HCT116 (cell line): ENCODE data around the gene RNF141. TPM values are rescaled to one million over a fixed set of nuclear protein-coding genes. Genes with fewer than 3 reads are reported as not detected.

Experiments used
- ATAC-seq: fragments of 200-7000 bp; cut with Tn5 transposase; 2 replicates; pipeline ENCODE4 v1.9.1; 2020; ENCODE audit warnings: mild to moderate bottlenecking, moderate library complexity
- BruUV-seq: library from RNA; stranded (reverse); fragments of 400-500 nt; replicated peaks from 2 replicates; lab custom pipeline; 2021; lab: Mats Ljungman, UMichigan
- CTCF ChIA-PET: fragments of 300-600 bp; sonication (Branson Sonifier 250); formaldehyde crosslinking; loops from one replicate; lab custom pipeline; 2021; ENCODE audit warnings: antibody characterized with exemption; lab: Charles Lee
- POLR2A ChIA-PET: fragments of 300-600, 350-600 bp; sonication (Branson Sonifier 250); formaldehyde crosslinking; loops from one replicate; lab custom pipeline; 2021; ENCODE audit warnings: antibody characterized with exemption; lab: Charles Lee
- RAD21 ChIA-PET, 2 experiments: fragments of 300-600 bp; sonication (Branson Sonifier 250); formaldehyde crosslinking; loops; one replicate each; lab custom pipeline; 2023; ENCODE audit warnings: low total read pairs in 2 of 2; ENCODE audit not compliant: uncharacterized antibody in 2 of 2, unreplicated experiment in 2 of 2, low non-redundant PET in 1 of 2; lab: Charles Lee
- DNase-seq: peaks from one replicate; pipeline ENCODE4 v3.0.0-alpha.2; 2010; ENCODE audit warnings: low read depth, low spot score
- H2AFZ ChIP-seq: fragments of 200-600 bp; shearing (Covaris generic), sonication (generic); 2 replicates; pipeline ENCODE4 v1.6.1; 2017; ENCODE audit warnings: low read depth, mixed run types, mixed read lengths, antibody characterized with exemption, low read length; ENCODE audit not compliant: poor library complexity, severe bottlenecking
- H3K27ac ChIP-seq: 2 replicates; pipeline ENCODE4 v1.5.1; 2012; ENCODE audit warnings: low read depth, low read length
- H3K27me3 ChIP-seq: fragments of 200-600 bp; sonication (generic); 2 replicates; pipeline ENCODE4 v1.6.1; 2016; ENCODE audit warnings: mixed run types, low read length, mixed read lengths; ENCODE audit not compliant: insufficient read depth
- H3K36me3 ChIP-seq, 2 experiments: fragments of 200-500 bp in 1 of 2; fragments of 200-600 bp in 1 of 2; sonication (Bioruptor generic) in 1 of 2; sonication (generic) in 1 of 2; 2 replicates each; pipeline versions ENCODE4 v1.5.1 to v1.6.1; 2014 to 2016; ENCODE audit warnings: low read length in 2 of 2, inconsistent platforms in 1 of 2, mixed read lengths in 1 of 2, mixed run types in 1 of 2; ENCODE audit not compliant: insufficient read depth in 2 of 2, control insufficient read depth in 1 of 2
- H3K4me1 ChIP-seq, 2 experiments: fragments of 200-600 bp in 1 of 2; sonication (generic) in 1 of 2; 2 replicates each; pipeline versions ENCODE4 v1.5.1 to v1.6.1; 2012 to 2017; ENCODE audit warnings: low read length in 2 of 2, inconsistent platforms in 1 of 2, mild to moderate bottlenecking in 1 of 2, mixed read lengths in 1 of 2, mixed run types in 1 of 2, moderate library complexity in 1 of 2; ENCODE audit not compliant: insufficient read depth in 2 of 2, control insufficient read depth in 1 of 2
- H3K4me2 ChIP-seq: fragments of 200-600 bp; sonication (generic); 2 replicates; pipeline ENCODE4 v1.6.1; 2017; ENCODE audit warnings: mixed run types, low read length, mixed read lengths
- H3K4me3 ChIP-seq, 2 experiments: fragments of 200-600 bp in 1 of 2; sonication (generic) in 1 of 2; replicated peaks in 1 of 2; 2 replicates each; pipeline ENCODE4 v1.5.1; 2011 to 2016; ENCODE audit warnings: low read length in 2 of 2, control low read depth in 1 of 2, low read depth in 1 of 2, mild to moderate bottlenecking in 1 of 2, mixed read lengths in 1 of 2, mixed run types in 1 of 2
- H3K79me2 ChIP-seq: fragments of 200-600 bp; sonication (generic); 2 replicates; pipeline ENCODE4 v1.6.1; 2017; ENCODE audit warnings: mild to moderate bottlenecking, mixed run types, low read length, moderate library complexity, mixed read lengths; ENCODE audit not compliant: insufficient read depth
- H3K9ac ChIP-seq: fragments of 200-600 bp; sonication (generic); 2 replicates; pipeline ENCODE4 v1.6.1; 2016; ENCODE audit warnings: low read length, mixed read lengths
- H3K9me2 ChIP-seq: fragments of 200-600 bp; sonication (generic), shearing (Covaris generic); 2 replicates; pipeline ENCODE4 v1.6.1; 2017; ENCODE audit warnings: mixed run types, mild to moderate bottlenecking, moderate library complexity; ENCODE audit not compliant: insufficient read depth
- H3K9me3 ChIP-seq, 2 experiments: fragments of 200-500 bp in 1 of 2; fragments of 200-600 bp in 1 of 2; sonication (Bioruptor generic) in 1 of 2; sonication (generic) in 1 of 2; 2 replicates each; pipeline ENCODE4 v1.6.1; 2014 to 2017; ENCODE audit warnings: low read length in 2 of 2, mixed read lengths in 2 of 2, inconsistent platforms in 1 of 2, low read depth in 1 of 2, mild to moderate bottlenecking in 1 of 2, mixed run types in 1 of 2, moderate library complexity in 1 of 2; ENCODE audit not compliant: control insufficient read depth in 1 of 2, insufficient read depth in 1 of 2
- H4K20me1 ChIP-seq: fragments of 200-600 bp; sonication (generic), shearing (Covaris generic); 2 replicates; pipeline ENCODE4 v1.6.1; 2017; ENCODE audit warnings: mixed run types, mild to moderate bottlenecking, moderate library complexity; ENCODE audit not compliant: insufficient read depth
- POLR2AphosphoS5 ChIP-seq: IDR thresholded peaks from 2 replicates; pipeline ENCODE4 v1.6.1; 2011; ENCODE audit warnings: mild to moderate bottlenecking, low read depth, low read length, moderate library complexity
- YY1 ChIP-seq: IDR thresholded peaks from 2 replicates; pipeline ENCODE4 v1.6.1; 2011; ENCODE audit warnings: low read length, low read depth, moderate library complexity, mild to moderate bottlenecking; ENCODE audit not compliant: insufficient replicate concordance; ENCODE audit errors: extremely low read depth
- ZFX ChIP-seq: fragments of 450-650 bp; IDR thresholded peaks from 2 replicates; pipeline ENCODE4 v1.6.1; 2017
- ZNF274 ChIP-seq: fragments of 200-500 bp; sonication (Bioruptor generic); IDR thresholded peaks from 2 replicates; pipeline ENCODE4 v1.6.1; 2014; ENCODE audit warnings: mild to moderate bottlenecking, low read depth, low read length, inconsistent platforms
- intact Hi-C: fragments of 100-400 bp; cut with micrococcal nuclease; formaldehyde crosslinking; loops from 2 replicates; pipeline ENCODE4 v1.10.0; 2022
- total RNA-seq: library from RNA; stranded (reverse); gene quantifications from one replicate; pipeline ENCODE4 v1.2.1, GENCODE V29; 2021; ENCODE audit not compliant: unreplicated experiment

Gene RNF141
- total RNA-seq, 1 experiment from 2014 or later, result 133 TPM

DNA sequence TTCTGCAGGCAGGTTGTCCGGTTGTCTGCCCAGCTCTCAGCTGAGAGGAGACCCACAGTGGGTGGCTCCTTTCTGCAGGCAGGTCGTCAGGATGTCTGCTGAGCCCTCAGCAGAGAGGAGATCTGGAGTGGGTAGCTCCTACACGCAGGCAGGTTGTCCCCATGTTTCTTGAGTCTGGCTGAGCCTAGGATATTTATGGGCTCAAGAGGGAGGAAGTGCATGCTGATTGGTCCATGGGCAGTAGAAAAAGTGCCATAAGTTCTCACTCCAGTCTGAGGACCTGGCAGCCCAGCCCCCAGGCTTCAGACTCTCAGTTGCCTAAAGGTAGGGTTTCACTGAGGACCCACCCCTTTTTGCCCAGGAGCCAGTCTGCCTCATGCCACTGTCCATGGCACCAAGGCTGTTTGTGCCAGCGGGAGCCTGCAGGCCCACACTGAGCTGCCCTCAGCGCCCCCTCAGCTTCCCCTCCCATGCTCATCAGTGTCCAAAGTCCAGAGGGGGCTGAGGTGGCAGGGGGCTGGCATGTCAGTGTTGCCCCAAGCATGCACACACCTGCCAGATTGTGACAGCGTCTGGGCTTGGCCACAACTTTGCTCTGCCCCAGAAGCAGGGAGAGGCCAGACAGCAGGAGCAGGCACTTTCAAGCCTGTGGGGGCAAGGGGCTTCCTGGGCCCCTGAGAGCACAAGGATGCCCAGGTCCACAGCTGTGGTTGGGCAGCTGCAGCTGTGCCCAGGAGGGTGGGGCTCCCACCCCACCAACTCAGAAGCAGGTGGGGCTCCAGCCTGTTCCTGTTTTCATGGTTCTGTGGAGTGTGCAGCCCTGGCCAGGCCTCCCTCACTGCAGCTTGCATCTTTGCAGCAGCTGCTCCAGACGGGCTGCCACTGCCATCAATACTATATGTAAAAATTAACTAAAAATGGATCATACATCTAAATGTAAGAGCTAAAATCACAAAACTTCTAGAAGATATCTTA is 3.8 kb upstream of the RNF141 start:
- H3K4me2 ChIP-seq, result no peak overlapping the region
- POLR2A ChIA-PET, result no interaction called here
- peaks cover 11% of the 10 kb centered on the region for H3K79me2 ChIP-seq
- TF ChIP-seq POLR2AphosphoS5 (no peak), ZFX (no peak)
- TF ChIP-seq, all 23 proteins: peak for 0
- intact Hi-C loops, result loop anchor here (5.0 kb wide), 1 partner anchor 108 kb away; no protein-coding TSS in a partner anchor
- no peak overlapping the region for H3K9ac ChIP-seq
- H3K9me2 ChIP-seq, result no peaks in the 10 kb centered on the region
- no peaks in the 10 kb centered on the region for H3K27me3 ChIP-seq
- CTCF ChIA-PET, result no interaction called here
- H4K20me1 ChIP-seq, result no peaks in the 10 kb centered on the region
- H3K4me1 ChIP-seq, result peaks cover 9 to 24% of the 10 kb centered on the region in 2 experiments; a peak in 3 of 4 replicates
- RAD21 ChIA-PET, result no interaction called here
- H3K36me3 ChIP-seq, result no peaks in the 10 kb centered on the region
- H3K9me3 ChIP-seq, result no peaks in the 10 kb centered on the region
- no peak for DNase-seq
- H3K4me3 ChIP-seq, result no peak overlapping the region
- no peak overlapping the region for H3K27ac ChIP-seq
- no TSS peak for BruUV-seq
- no peak overlapping the region for H2AFZ ChIP-seq
- ATAC-seq, result no peak

DNA sequence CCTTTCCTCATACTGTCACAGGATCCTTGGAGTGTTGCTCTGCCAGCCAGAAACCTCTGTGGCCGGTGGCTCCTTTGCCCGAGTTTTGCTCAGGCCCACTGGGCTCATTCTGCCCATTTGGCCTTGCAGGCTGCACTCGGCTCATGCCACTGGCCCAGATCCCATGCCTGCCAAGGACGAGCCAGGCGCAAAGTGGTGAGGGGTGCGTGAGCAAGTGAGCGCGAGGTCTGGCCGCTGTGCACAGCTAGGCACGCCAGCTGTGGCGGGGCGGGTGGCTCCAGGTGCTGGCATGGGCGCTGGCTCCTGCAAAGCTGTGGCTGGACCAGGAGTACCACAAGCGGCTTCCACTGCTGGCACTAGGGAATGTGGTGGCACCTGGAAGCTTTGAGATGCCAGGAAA is 2.8 kb upstream of the RNF141 start:
- Histone ChIP-seq H3K36me3 (no peaks in the 10 kb centered on the region), H3K9me3 (no peaks in the 10 kb centered on the region), H3K27me3 (no peaks in the 10 kb centered on the region), H3K9ac (no peak overlapping the region), H2AFZ (no peak overlapping the region), H3K4me2 (no peak overlapping the region), H3K79me2 (peaks cover 21% of the 10 kb centered on the region), H4K20me1 (no peaks in the 10 kb centered on the region), H3K9me2 (no peaks in the 10 kb centered on the region), H3K4me3 (no peak overlapping the region), H3K27ac (no peak overlapping the region), H3K4me1 (peaks cover 14 to 27% of the 10 kb centered on the region in 2 experiments)
- ChIA-PET POLR2A (no interaction called here), RAD21 (no interaction called here), CTCF (no interaction called here)
- no peak for ATAC-seq
- TF ChIP-seq ZNF274 (no peak), YY1 (no peak)
- intact Hi-C loops, result loop anchor here (5.0 kb wide), 1 partner anchor 109 kb away; no protein-coding TSS in a partner anchor
- no peak for DNase-seq
- BruUV-seq, result no TSS peak
